HepG2 (cell line): ENCODE measurements around the gene CACNG4. TPM values are rescaled to one million over a fixed set of nuclear protein-coding genes. Genes with fewer than 3 reads are reported as not detected.

ENCODE experiments used
- ATAC-seq: fragments of 200-7000 bp; cut with Tn5 transposase; 3 replicates; pipeline ENCODE4 v1.9.1; 2020; ENCODE audit warnings: mild to moderate bottlenecking, moderate library complexity
- BruUV-seq: library from RNA; stranded (reverse); fragments of 400-500 nt; replicated peaks from 2 replicates; lab custom pipeline; 2021; lab: Mats Ljungman, UMichigan
- CTCF ChIA-PET: fragments of 300-600 bp; formaldehyde crosslinking; extraction: SDS; loops from one replicate; lab custom pipeline; 2021; ENCODE audit warnings: low total read pairs, inconsistent platforms, low intra/inter-chr PET ratio; lab: Yijun Ruan, JAX
- POLR2A ChIA-PET: fragments of 350-600 bp; sonication (Branson Sonifier 250); formaldehyde crosslinking; loops from one replicate; lab custom pipeline; 2020; ENCODE audit warnings: antibody characterized with exemption, inconsistent platforms; lab: Yijun Ruan, JAX
- DNase-seq: peaks from one replicate; pipeline ENCODE4 v3.0.0-alpha.2; 2015; ENCODE audit warnings: low spot score
- FAIRE-seq: peaks from 3 replicates; lab custom pipeline; 2011; peaks lifted over from hg19 to GRCh38; lab: Jason Lieb, UNC
- H2AFZ ChIP-seq: one replicate; pipeline ENCODE4 v1.6.1; 2011; ENCODE audit warnings: low read length, inconsistent platforms
- H3K27ac ChIP-seq: fragments of 300-600 bp; 3 replicates; pipeline ENCODE4 v1.8.0; 2011; ENCODE audit warnings: mixed run types, mild to moderate bottlenecking, mixed read lengths, low read length, inconsistent platforms; ENCODE audit not compliant: insufficient read depth; ENCODE audit errors: extremely low read length
- H3K27me3 ChIP-seq, 2 experiments: fragments of 200-600 bp in 1 of 2; 2 replicates in 1 of 2; 3 replicates in 1 of 2; pipeline versions ENCODE4 v1.6.0 to v1.8.0; 2011; ENCODE audit warnings: low read length in 2 of 2, mild to moderate bottlenecking in 2 of 2, moderate library complexity in 2 of 2, inconsistent platforms in 1 of 2; ENCODE audit not compliant: insufficient read depth in 2 of 2, control insufficient read depth in 1 of 2
- H3K36me3 ChIP-seq, 2 experiments: fragments of 200-600 bp in 1 of 2; replicated peaks in 1 of 2; 2 replicates in 1 of 2; 3 replicates in 1 of 2; pipeline versions ENCODE4 v1.5.1 to v1.8.0; 2011; ENCODE audit warnings: low read length in 2 of 2, inconsistent platforms in 1 of 2; ENCODE audit not compliant: insufficient read depth in 2 of 2, control insufficient read depth in 1 of 2
- H3K4me1 ChIP-seq: 2 replicates; pipeline ENCODE4 v1.5.1; 2012; ENCODE audit warnings: low read length, inconsistent platforms; ENCODE audit not compliant: insufficient read depth
- H3K4me2 ChIP-seq: 2 replicates; pipeline ENCODE4 v1.6.0; 2011; ENCODE audit warnings: low read depth, low read length, inconsistent platforms
- H3K4me3 ChIP-seq, 3 experiments: fragments of 200-600 bp in 1 of 3; sonication (generic), shearing (Covaris generic) in 1 of 3; replicated peaks in 1 of 3; 2 replicates each; pipeline ENCODE4 v1.5.1; 2011 to 2016; ENCODE audit warnings: low read length in 3 of 3, inconsistent platforms in 2 of 3, low read depth in 2 of 3, mild to moderate bottlenecking in 2 of 3, control low read depth in 1 of 3, mixed read lengths in 1 of 3; ENCODE audit not compliant: insufficient read depth in 1 of 3
- H3K79me2 ChIP-seq: one replicate; pipeline ENCODE4 v1.6.1; 2011; ENCODE audit warnings: low read length, inconsistent platforms; ENCODE audit not compliant: insufficient read depth
- H3K9ac ChIP-seq: 2 replicates; pipeline ENCODE4 v1.6.0; 2011; ENCODE audit warnings: mild to moderate bottlenecking, low read depth, low read length, inconsistent platforms; ENCODE audit not compliant: insufficient read depth
- H3K9me3 ChIP-seq: 2 replicates; pipeline ENCODE4 v1.5.1; 2012; ENCODE audit warnings: mild to moderate bottlenecking, low read length
- H4K20me1 ChIP-seq: 2 replicates; pipeline ENCODE4 v1.6.0; 2011; ENCODE audit warnings: inconsistent platforms, mild to moderate bottlenecking, low read length, moderate library complexity; ENCODE audit not compliant: insufficient read depth
- ADNP ChIP-seq: sonication (generic); formaldehyde crosslinking; IDR thresholded peaks from 2 replicates; pipeline ENCODE4 v1.4.0; 2020; ENCODE audit warnings: missing genetic modification reagents
- CCDC6 ChIP-seq: sonication (generic); formaldehyde crosslinking; IDR thresholded peaks from 2 replicates; pipeline ENCODE4 v1.8.1; 2022; ENCODE audit warnings: mild to moderate bottlenecking, missing genetic modification reagents, moderate library complexity
- JUNB ChIP-seq: sonication (generic); formaldehyde crosslinking; IDR thresholded peaks from 2 replicates; pipeline ENCODE4 v1.8.0; 2022; ENCODE audit warnings: missing genetic modification reagents, mild to moderate bottlenecking, borderline replicate concordance
- POLR2G ChIP-seq: fragments of 200-400 bp; formaldehyde crosslinking; IDR thresholded peaks from 2 replicates; pipeline ENCODE4 v1.6.1; 2018; ENCODE audit warnings: mild to moderate bottlenecking, low read depth, low read length, moderate library complexity
- RAD51 ChIP-seq: fragments of 450-650 bp; IDR thresholded peaks from 2 replicates; pipeline ENCODE4 v1.6.1; 2016; ENCODE audit warnings: borderline replicate concordance
- SRSF1 ChIP-seq: fragments of 200-400 bp; formaldehyde crosslinking; optimal IDR thresholded peaks from 2 replicates; pipeline ENCODE3; 2017; ENCODE audit warnings: mild to moderate bottlenecking, low read depth, low read length, moderate library complexity
- TBL1XR1 ChIP-seq: fragments of 150-350 bp; IDR thresholded peaks from 2 replicates; pipeline ENCODE4 v1.6.1; 2014; ENCODE audit warnings: borderline replicate concordance, low read length; ENCODE audit not compliant: partially characterized antibody
- TFE3 ChIP-seq: IDR thresholded peaks from 2 replicates; pipeline ENCODE4 v1.6.1; 2016
- ZBTB42 ChIP-seq: sonication (generic); formaldehyde crosslinking; IDR thresholded peaks from 2 replicates; pipeline ENCODE4 v1.5.0; 2020; ENCODE audit warnings: mild to moderate bottlenecking, missing genetic modification reagents
- ZEB1 ChIP-seq: IDR thresholded peaks from 2 replicates; pipeline ENCODE4 v1.6.1; 2012; ENCODE audit warnings: mild to moderate bottlenecking, low read depth, inconsistent platforms; ENCODE audit not compliant: insufficient replicate concordance
- ZNF142 ChIP-seq: sonication (generic); formaldehyde crosslinking; IDR thresholded peaks from 2 replicates; pipeline ENCODE4 v1.4.0; 2020; ENCODE audit warnings: missing genetic modification reagents
- ZNF264 ChIP-seq: sonication (generic); formaldehyde crosslinking; IDR thresholded peaks from 2 replicates; pipeline ENCODE4 v1.4.0; 2020; ENCODE audit warnings: missing genetic modification reagents
- ZNF382 ChIP-seq: sonication (generic); formaldehyde crosslinking; IDR thresholded peaks from 2 replicates; pipeline ENCODE4 v1.5.0; 2020; ENCODE audit warnings: missing genetic modification reagents, mild to moderate bottlenecking, borderline replicate concordance
- ZNF577 ChIP-seq: sonication (generic); formaldehyde crosslinking; IDR thresholded peaks from 2 replicates; pipeline ENCODE4 v1.4.0; 2020; ENCODE audit warnings: mild to moderate bottlenecking, low read depth, missing genetic modification reagents, borderline replicate concordance
- ZNF607 ChIP-seq: sonication (generic); formaldehyde crosslinking; IDR thresholded peaks from 2 replicates; pipeline ENCODE4 v1.5.1; 2020; ENCODE audit warnings: missing genetic modification reagents, mild to moderate bottlenecking, borderline replicate concordance
- ZNF790 ChIP-seq: sonication (generic); formaldehyde crosslinking; IDR thresholded peaks from 2 replicates; pipeline ENCODE4 v1.8.0; 2022; ENCODE audit warnings: missing genetic modification reagents, mild to moderate bottlenecking, borderline replicate concordance
- ZSCAN21 ChIP-seq: sonication (generic); formaldehyde crosslinking; IDR thresholded peaks from 2 replicates; pipeline ENCODE4 v1.8.0; 2022; ENCODE audit warnings: mild to moderate bottlenecking, missing genetic modification reagents, moderate library complexity, borderline replicate concordance
- WGBS: methylation state at CpG from one replicate; pipeline ENCODE4 v1.1.6; 2017; ENCODE audit warnings: low lambda C conversion rate; 5-methylcytosine and 5-hydroxymethylcytosine counted together
- in situ Hi-C: cut with HindIII; loops from 2 replicates; pipeline ENCODE4 v1.10.0; 2017; ENCODE audit warnings: low pct_unique_long_range_greater_than_20kb; ENCODE audit not compliant: extremely low pct_ligation_motif_present
- intact Hi-C: fragments of 100-400 bp; cut with micrococcal nuclease; formaldehyde crosslinking; loops from one replicate; pipeline ENCODE4 v1.10.0; 2022; ENCODE audit not compliant: unreplicated experiment
- polyA plus RNA-seq, 8 experiments: library from polyadenylated mRNA; depleted of rRNA in 3 of 8; stranded (reverse) in 7 of 8; unstranded in 1 of 8; fragments of >200 nt; fragmentation: Illumina TruSeq in 4 of 8; extraction: Trizol in 4 of 8; gene quantifications; 2 replicates each; pipeline versions ENCODE4 v1.2.1 to v1.2.3, GENCODE V29; 2011 to 2016; ENCODE audit warnings: low read depth in 4 of 8, missing spikeins in 1 of 8, mixed read lengths in 1 of 8; ENCODE audit not compliant: insufficient read depth in 1 of 8
- total RNA-seq, 5 experiments: library from RNA; depleted of rRNA; stranded (reverse); fragments of >200 nt; fragmentation: Illumina TruSeq; extraction: Trizol; gene quantifications; 2 replicates each; pipeline ENCODE4 v1.2.3, GENCODE V29; 2016; ENCODE audit warnings: low read depth in 1 of 5

Gene CACNG4
- total and polyA plus RNA-seq, 2 of the 13 experiments (the other 11 are each of a cell fraction or from before 2014, with no cell fraction given), result 0.09 TPM

GRCh38 chr17:67017910-67018309 lies 53.4 kb downstream of the CACNG4 start:
- in situ Hi-C loops, result no loop called here
- DNase-seq (no peak), ATAC-seq (no peak), FAIRE-seq (no peak)
- Histone ChIP-seq H3K27ac (no peak overlapping the region), H3K79me2 (no peaks in the 10 kb centered on the region), H2AFZ (no peak overlapping the region), H3K9me3 (no peaks in the 10 kb centered on the region), H3K27me3 (peaks cover 10 to 17% of the 10 kb centered on the region in 2 experiments; a peak in 4 of 5 replicates), H3K9ac (no peak overlapping the region), H4K20me1 (no peaks in the 10 kb centered on the region), H3K36me3 (no peaks in the 10 kb centered on the region), H3K4me1 (peaks cover 16% of the 10 kb centered on the region), H3K4me2 (no peak overlapping the region), H3K4me3 (no peak overlapping the region)
- WGBS, result 58% methylated on average over 14 of the region's 14 CpGs
- POLR2A ChIA-PET, result no interaction called here
- intact Hi-C loops, result no loop called here
- no TSS peak for BruUV-seq
- CTCF ChIA-PET, result no interaction called here
- TF ChIP-seq ADNP (CRISPR knock-in tag) (no peak), ZNF142 (CRISPR knock-in tag) (no peak), ZNF382 (CRISPR knock-in tag) (no peak), ZNF264 (CRISPR knock-in tag) (no peak), ZBTB42 (CRISPR knock-in tag) (no peak), ZSCAN21 (CRISPR knock-in tag) (no peak), POLR2G (no peak), TBL1XR1 (no peak), ZNF577 (CRISPR knock-in tag) (no peak), CCDC6 (CRISPR knock-in tag) (no peak), TFE3 (CRISPR knock-in tag) (no peak), ZNF790 (CRISPR knock-in tag) (no peak), RAD51 (no peak), JUNB (CRISPR knock-in tag) (no peak), ZEB1 (no peak), SRSF1 (no peak), ZNF607 (CRISPR knock-in tag) (no peak)
